ENCODE data around the gene EIF1AY. TPM values are rescaled to one million over a fixed set of nuclear protein-coding genes. Genes with fewer than 3 reads are reported as not detected.

The EIF1AY gene
- total and polyA plus RNA-seq, 2 of the 13 experiments (the other 11 are each of a cell fraction or from before 2014, with no cell fraction given), result 20.9 to 53.2 TPM

DNA sequence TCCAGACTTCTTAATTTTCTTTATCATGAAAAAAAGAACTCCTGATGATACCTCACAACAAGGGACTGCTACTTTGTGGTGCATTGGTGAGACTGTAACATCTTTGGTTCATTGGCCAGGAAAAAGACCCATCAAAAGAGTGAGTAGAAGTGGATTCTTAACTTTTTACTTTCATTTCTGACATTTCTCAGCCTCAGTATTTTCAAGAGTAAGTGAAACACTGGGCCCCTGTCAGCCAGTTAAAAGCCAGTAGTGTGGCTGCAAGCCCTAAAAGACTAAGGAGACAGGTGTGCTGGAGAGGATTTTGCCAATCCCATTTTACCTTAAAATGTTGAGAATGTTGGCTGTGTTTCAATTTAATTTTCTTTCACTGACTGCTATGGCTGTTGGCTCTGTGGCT is 36.6 kb upstream of the EIF1AY start:
- POLR2A ChIA-PET, result no interaction called here
- Histone ChIP-seq H3K4me3 (replicated peaks in 1 of 3; ENCODE audit: insufficient read depth in 1 of 3, low read depth in 2 of 3, low read length in 3 of 3) (no peak overlapping the region), H3K9me3 (ENCODE audit: low read length) (no peaks in the 10 kb centered on the region), H3K27me3 (ENCODE audit: control insufficient read depth in 1 of 2, insufficient read depth in 2 of 2, low read length in 2 of 2) (no peaks in the 10 kb centered on the region), H3K9ac (ENCODE audit: insufficient read depth, low read depth, low read length) (no peak overlapping the region), H2AFZ (ENCODE audit: low read length) (no peak overlapping the region), H3K4me2 (ENCODE audit: low read depth, low read length) (no peak overlapping the region), H3K4me1 (ENCODE audit: insufficient read depth, low read length) (no peaks in the 10 kb centered on the region), H3K27ac (ENCODE audit: extremely low read length, insufficient read depth, low read length) (no peak overlapping the region), H3K79me2 (ENCODE audit: insufficient read depth, low read length) (no peaks in the 10 kb centered on the region), H4K20me1 (ENCODE audit: insufficient read depth, low read length) (no peaks in the 10 kb centered on the region), H3K36me3 (replicated peaks in 1 of 2; ENCODE audit: control insufficient read depth in 1 of 2, insufficient read depth in 2 of 2, low read length in 2 of 2) (no peaks in the 10 kb centered on the region)
- no TSS peak for BruUV-seq (replicated peaks)
- intact Hi-C loops (cut with micrococcal nuclease; ENCODE audit: unreplicated experiment), result no loop called here
- CTCF ChIA-PET (ENCODE audit: low intra/inter-chr PET ratio, low total read pairs), result no interaction called here
- ATAC-seq, result no peak
- no peak for DNase-seq (ENCODE audit: low spot score)
- in situ Hi-C loops (cut with HindIII; ENCODE audit: extremely low pct_ligation_motif_present, low pct_unique_long_range_greater_than_20kb), result no loop called here
- no peak for FAIRE-seq
- TF ChIP-seq, protein P1, sequence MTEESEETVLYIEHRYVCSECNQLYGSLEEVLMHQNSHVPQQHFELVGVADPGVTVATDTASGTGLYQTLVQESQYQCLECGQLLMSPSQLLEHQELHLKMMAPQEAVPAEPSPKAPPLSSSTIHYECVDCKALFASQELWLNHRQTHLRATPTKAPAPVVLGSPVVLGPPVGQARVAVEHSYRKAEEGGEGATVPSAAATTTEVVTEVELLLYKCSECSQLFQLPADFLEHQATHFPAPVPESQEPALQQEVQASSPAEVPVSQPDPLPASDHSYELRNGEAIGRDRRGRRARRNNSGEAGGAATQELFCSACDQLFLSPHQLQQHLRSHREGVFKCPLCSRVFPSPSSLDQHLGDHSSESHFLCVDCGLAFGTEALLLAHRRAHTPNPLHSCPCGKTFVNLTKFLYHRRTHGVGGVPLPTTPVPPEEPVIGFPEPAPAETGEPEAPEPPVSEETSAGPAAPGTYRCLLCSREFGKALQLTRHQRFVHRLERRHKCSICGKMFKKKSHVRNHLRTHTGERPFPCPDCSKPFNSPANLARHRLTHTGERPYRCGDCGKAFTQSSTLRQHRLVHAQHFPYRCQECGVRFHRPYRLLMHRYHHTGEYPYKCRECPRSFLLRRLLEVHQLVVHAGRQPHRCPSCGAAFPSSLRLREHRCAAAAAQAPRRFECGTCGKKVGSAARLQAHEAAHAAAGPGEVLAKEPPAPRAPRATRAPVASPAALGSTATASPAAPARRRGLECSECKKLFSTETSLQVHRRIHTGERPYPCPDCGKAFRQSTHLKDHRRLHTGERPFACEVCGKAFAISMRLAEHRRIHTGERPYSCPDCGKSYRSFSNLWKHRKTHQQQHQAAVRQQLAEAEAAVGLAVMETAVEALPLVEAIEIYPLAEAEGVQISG (CRISPR knock-in tag; IDR thresholded peaks at IDR 0.05), result no peak
- TF ChIP-seq GABPA (IDR thresholded peaks at IDR 0.05; ENCODE audit: low read depth, low read length) (no peak), GABPA (CRISPR knock-in tag; IDR thresholded peaks at IDR 0.05; ENCODE audit: low read depth) (no peak), MIER3 (CRISPR knock-in tag; IDR thresholded peaks at IDR 0.05; ENCODE audit: borderline replicate concordance) (no peak), HMG20B (CRISPR knock-in tag; conservative IDR thresholded peaks at IDR 0.05) (no peak), SRY (CRISPR knock-in tag; IDR thresholded peaks at IDR 0.05) (no peak), PRPF4 (IDR thresholded peaks at IDR 0.05; ENCODE audit: low read depth, low read length, poor library complexity, severe bottlenecking) (no peak), IKZF4 (CRISPR knock-in tag; IDR thresholded peaks at IDR 0.05; ENCODE audit: borderline replicate concordance, low read depth, not compliant biosample characterization) (no peak), ZNF232 (CRISPR knock-in tag; IDR thresholded peaks at IDR 0.05; ENCODE audit: borderline replicate concordance) (no peak), MZF1 (CRISPR knock-in tag; IDR thresholded peaks at IDR 0.05; ENCODE audit: borderline replicate concordance) (no peak)
- TF ChIP-seq, protein P2, sequence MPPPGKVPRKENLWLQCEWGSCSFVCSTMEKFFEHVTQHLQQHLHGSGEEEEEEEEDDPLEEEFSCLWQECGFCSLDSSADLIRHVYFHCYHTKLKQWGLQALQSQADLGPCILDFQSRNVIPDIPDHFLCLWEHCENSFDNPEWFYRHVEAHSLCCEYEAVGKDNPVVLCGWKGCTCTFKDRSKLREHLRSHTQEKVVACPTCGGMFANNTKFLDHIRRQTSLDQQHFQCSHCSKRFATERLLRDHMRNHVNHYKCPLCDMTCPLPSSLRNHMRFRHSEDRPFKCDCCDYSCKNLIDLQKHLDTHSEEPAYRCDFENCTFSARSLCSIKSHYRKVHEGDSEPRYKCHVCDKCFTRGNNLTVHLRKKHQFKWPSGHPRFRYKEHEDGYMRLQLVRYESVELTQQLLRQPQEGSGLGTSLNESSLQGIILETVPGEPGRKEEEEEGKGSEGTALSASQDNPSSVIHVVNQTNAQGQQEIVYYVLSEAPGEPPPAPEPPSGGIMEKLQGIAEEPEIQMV (CRISPR knock-in tag; IDR thresholded peaks at IDR 0.05; ENCODE audit: low read depth), result no peak
- TF ChIP-seq, protein P3, sequence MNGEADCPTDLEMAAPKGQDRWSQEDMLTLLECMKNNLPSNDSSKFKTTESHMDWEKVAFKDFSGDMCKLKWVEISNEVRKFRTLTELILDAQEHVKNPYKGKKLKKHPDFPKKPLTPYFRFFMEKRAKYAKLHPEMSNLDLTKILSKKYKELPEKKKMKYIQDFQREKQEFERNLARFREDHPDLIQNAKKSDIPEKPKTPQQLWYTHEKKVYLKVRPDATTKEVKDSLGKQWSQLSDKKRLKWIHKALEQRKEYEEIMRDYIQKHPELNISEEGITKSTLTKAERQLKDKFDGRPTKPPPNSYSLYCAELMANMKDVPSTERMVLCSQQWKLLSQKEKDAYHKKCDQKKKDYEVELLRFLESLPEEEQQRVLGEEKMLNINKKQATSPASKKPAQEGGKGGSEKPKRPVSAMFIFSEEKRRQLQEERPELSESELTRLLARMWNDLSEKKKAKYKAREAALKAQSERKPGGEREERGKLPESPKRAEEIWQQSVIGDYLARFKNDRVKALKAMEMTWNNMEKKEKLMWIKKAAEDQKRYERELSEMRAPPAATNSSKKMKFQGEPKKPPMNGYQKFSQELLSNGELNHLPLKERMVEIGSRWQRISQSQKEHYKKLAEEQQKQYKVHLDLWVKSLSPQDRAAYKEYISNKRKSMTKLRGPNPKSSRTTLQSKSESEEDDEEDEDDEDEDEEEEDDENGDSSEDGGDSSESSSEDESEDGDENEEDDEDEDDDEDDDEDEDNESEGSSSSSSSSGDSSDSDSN (CRISPR knock-in tag; IDR thresholded peaks at IDR 0.05), result no peak
- TF ChIP-seq, protein P4, sequence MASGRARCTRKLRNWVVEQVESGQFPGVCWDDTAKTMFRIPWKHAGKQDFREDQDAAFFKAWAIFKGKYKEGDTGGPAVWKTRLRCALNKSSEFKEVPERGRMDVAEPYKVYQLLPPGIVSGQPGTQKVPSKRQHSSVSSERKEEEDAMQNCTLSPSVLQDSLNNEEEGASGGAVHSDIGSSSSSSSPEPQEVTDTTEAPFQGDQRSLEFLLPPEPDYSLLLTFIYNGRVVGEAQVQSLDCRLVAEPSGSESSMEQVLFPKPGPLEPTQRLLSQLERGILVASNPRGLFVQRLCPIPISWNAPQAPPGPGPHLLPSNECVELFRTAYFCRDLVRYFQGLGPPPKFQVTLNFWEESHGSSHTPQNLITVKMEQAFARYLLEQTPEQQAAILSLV (CRISPR knock-in tag; IDR thresholded peaks at IDR 0.05; ENCODE audit: borderline replicate concordance), result no peak
- TF ChIP-seq, protein P5, sequence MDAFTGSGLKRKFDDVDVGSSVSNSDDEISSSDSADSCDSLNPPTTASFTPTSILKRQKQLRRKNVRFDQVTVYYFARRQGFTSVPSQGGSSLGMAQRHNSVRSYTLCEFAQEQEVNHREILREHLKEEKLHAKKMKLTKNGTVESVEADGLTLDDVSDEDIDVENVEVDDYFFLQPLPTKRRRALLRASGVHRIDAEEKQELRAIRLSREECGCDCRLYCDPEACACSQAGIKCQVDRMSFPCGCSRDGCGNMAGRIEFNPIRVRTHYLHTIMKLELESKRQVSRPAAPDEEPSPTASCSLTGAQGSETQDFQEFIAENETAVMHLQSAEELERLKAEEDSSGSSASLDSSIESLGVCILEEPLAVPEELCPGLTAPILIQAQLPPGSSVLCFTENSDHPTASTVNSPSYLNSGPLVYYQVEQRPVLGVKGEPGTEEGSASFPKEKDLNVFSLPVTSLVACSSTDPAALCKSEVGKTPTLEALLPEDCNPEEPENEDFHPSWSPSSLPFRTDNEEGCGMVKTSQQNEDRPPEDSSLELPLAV (CRISPR knock-in tag; conservative IDR thresholded peaks at IDR 0.05; ENCODE audit: low read depth), result no peak

All from HepG2 (cell line).